NCI-H82 treated with DMSO at 0.1 percent for 48 hours (cell line): ENCODE data around the gene PYGB.

ENCODE experiments used
- DNase-seq: peaks from one replicate; lab custom pipeline; 2025; ENCODE audit not compliant: unreplicated experiment; lab: John Stamatoyannopoulos, UW

Gene PYGB

DNA sequence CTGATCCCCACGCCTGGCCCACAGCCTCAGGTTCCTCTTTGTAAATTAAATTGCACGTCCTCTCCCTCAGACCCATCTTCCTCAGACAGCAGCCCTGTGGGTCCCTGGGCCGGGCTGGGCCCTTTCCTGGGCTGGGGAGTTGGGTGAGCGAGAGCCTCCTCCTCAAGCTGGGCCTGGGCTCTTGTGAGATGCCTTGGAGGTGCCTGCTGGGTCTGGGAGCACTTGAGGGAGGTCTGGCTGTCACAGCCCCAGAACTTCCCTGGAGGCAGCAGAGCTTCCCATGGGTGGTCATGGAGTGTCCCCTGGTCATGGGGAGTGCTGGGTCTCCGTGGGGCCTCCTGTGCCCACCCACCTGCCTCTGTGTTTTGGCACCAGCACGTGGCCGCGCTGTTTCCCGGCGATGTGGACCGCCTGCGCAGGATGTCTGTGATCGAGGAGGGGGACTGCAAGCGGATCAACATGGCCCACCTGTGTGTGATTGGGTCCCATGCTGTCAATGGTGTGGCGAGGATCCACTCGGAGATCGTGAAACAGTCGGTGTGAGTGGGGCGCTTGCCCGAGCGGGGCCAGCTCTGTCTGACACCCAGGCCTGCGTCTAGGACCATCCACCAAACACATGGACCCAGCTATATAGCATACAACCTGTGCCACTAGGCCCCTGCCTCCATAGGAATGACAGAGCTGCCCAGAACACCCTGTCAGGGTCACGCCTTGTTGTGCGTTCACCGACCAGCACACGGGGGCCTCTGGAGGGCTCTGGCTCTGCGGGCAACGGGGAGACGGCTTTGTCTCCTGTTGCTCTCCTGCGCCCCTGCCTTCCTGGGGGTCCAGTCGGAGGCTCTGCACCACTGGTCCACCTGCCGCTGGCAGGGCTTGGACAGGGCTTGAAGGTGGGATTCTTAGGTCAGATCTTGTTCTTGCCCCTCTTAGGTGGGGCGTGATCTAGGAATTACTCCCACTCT, 33.0 kb downstream of the PYGB start:
- no peak for DNase-seq

GRCh38 chr20:25281541-25281991, 33.7 kb downstream of the PYGB start:
- no peak for DNase-seq

GRCh38 chr20:25282034-25282781, 34.3 kb downstream of the PYGB start:
- DNase-seq, result no peak

GRCh38 chr20:25282796-25283195, 34.9 kb downstream of the PYGB start:
- DNase-seq, result no peak

GRCh38 chr20:25283221-25283951, 35.5 kb downstream of the PYGB start:
- DNase-seq, result no peak

- DNase-seq, result no peak
These were observed 36.3 kb downstream of the PYGB start for GRCh38 chr20:25284131-25284601.

GRCh38 chr20:25285091-25285647, 37.3 kb downstream of the PYGB start:
- no peak for DNase-seq

- no peak for DNase-seq
These were observed 38.2 kb downstream of the PYGB start for GRCh38 chr20:25285856-25286798.

- no peak for DNase-seq
These were observed 39.0 kb downstream of the PYGB start for GRCh38 chr20:25286917-25287316.

- DNase-seq, result no peak
These were observed 39.9 kb downstream of the PYGB start for GRCh38 chr20:25287631-25288290.

DNA sequence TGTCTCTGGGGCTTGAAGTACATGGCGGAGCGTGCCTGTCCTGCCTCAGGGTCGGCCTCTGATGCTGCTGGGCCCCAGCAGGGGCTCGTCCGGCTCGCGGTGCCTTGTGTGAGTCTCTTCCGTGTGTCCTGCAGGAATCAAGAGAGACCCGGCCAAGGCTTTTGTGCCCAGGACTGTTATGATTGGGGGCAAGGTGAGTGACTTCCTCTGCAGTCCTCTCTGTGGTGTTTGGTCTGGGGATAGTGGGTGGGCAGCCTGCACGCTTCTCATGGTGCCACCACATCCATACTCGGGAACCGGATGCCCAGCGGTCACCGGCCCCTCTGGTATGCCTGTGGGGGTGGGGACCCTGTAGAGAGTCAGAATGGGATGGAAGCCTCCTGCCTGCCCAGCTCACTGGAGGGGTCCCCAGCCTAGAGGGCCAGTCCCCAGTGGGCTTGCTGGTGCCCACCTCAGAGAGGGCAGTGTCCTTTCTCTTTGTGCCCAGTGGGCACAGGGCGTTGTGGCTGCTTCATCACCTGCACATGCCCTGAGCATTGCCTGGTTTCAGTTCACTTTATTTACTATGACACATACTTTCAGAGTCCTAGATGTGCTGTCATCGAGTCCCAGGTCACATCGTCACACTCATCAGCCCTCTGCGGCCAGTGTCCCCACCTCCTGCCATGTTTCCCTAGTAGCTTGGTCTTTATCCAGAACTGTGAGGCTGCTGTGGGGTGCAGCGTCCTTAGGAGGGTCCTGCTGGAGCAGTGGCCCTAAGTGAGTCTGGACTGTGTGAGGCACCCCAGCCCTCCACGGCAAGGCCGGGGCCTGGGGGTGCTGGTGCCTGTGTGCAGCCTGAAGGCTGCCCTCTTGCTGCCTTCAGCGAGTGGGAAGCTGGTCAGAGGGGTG, 40.7 kb downstream of the PYGB start:
- no peak for DNase-seq

- no peak for DNase-seq
These were observed 42.2 kb downstream of the PYGB start for GRCh38 chr20:25289886-25290597.

DNA sequence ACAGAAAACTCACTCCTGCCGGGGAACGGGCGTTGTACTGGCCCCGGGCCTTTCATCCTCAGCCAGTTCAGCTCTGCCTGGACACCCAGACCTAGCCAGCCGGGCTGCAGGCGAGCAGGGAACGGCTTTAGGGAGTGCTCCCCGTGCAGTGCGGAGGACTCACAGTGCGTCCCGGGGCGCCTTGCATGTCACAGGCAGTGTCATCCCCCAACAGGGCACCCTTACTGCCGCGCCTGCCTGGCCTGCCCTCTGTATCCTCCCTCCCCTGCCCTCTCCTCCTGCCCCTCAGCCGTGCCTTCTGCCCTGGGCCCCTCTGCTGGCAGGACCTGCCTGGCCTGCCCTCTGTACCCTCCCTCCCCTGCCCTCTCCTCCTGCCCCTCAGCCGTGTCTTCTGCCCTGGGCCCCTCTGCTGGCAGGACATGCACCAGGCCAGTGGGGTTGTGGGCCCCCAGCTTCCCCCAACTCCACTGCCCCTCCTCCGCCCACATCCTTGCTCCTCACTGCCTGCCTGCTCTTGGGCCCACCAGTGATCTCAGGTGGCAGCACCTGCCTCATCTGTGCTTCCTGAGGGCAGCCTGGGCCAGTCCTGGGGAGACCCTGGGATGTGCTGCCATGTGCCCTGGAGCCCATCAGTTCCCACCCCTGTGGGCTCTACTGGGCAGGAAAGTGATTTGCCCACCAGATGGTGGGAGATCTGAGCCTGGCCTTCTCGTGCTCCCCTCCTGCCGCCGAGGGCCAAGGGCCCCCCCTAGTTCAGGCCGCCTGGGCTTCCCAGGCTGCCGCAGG, 43.0 kb downstream of the PYGB start:
- DNase-seq, result no peak

- DNase-seq, result no peak
These were observed 43.7 kb downstream of the PYGB start for GRCh38 chr20:25291432-25292133.

DNA sequence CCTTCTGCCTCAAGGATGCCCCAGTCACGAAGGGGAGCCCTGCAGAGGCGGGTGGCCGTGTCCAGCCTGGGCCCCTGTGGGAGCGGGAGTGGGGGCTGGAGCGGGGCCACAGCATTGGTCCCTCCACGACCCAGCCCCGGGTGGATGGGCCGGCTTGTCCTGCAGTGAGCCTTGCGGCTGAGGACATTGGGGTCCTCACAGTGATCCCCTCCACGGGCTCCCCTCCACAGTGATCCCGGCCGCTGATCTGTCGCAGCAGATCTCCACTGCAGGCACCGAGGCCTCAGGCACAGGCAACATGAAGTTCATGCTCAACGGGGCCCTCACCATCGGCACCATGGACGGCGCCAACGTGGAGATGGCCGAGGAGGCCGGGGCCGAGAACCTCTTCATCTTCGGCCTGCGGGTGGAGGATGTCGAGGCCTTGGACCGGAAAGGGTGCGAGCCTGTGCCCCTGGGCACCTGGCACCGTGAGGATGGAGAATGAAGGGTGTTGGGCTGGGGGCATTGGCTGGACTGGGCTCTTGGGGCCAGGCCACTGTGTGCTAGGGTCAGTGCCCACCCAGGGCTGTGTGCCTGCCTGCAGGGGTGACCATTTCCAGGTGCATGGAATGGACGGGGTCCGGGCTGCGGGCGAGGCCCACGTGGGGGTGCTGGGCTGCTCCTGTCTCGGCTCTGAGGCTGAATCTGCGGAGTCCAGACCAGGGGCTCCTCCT, 44.4 kb downstream of the PYGB start:
- DNase-seq, result no peak

DNA sequence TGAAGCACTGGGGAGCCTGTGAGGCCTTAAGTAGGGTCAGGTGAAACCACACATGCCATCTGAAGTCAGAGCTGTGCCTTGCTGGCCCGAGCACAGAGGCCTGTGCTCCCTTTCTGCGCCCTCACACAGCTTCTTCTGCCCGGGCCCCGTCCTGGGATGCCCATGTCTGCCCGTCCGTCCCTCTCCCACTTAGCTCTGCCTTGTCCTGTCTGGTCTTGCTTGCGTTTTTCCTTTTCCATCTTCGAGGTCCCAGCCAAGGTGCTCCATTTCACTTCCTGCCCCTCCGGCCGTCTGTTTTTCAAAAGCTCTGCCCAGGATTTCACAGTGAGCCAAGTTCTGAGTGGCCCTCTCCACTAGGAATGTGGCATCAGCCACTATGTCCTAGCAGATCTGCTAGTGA, 45.6 kb downstream of the PYGB start:
- DNase-seq, result no peak
